ENCODE results near the gene TRPC4AP.

The TRPC4AP gene

GRCh38 chr20:35004051-35004725 is 88.4 kb downstream of the TRPC4AP start:
- no peak for ATAC-seq
- no peak for TF ChIP-seq TOX (CRISPR knock-in tag; IDR thresholded peaks at IDR 0.05; ENCODE audit: borderline replicate concordance)
- TF ChIP-seq ISL1 (CRISPR knock-in tag; IDR thresholded peaks at IDR 0.05): no peak
- TF ChIP-seq ARNTL (CRISPR knock-in tag; IDR thresholded peaks at IDR 0.05; ENCODE audit: borderline replicate concordance, low read depth): no peak

- ATAC-seq: no peak
Measured at GRCh38 chr20:35003211-35004031, 89.2 kb downstream of the TRPC4AP start.

GRCh38 chr20:35002426-35003210 is 90.0 kb downstream of the TRPC4AP start:
- no peak for TF ChIP-seq TSHZ2 (CRISPR knock-in tag; IDR thresholded peaks at IDR 0.05)
- TF ChIP-seq OSR1 (CRISPR knock-in tag; IDR thresholded peaks at IDR 0.05): no peak
- no peak for TF ChIP-seq ARNTL (CRISPR knock-in tag; IDR thresholded peaks at IDR 0.05; ENCODE audit: borderline replicate concordance, low read depth)
- no peak for TF ChIP-seq TOX (CRISPR knock-in tag; IDR thresholded peaks at IDR 0.05; ENCODE audit: borderline replicate concordance)
- no peak for TF ChIP-seq ZNF70 (CRISPR knock-in tag; IDR thresholded peaks at IDR 0.05)
- no peak for TF ChIP-seq CSDC2 (CRISPR knock-in tag; IDR thresholded peaks at IDR 0.05)
- no peak for TF ChIP-seq PATZ1 (CRISPR knock-in tag; IDR thresholded peaks at IDR 0.05; ENCODE audit: borderline replicate concordance)
- TF ChIP-seq RARB (CRISPR knock-in tag; IDR thresholded peaks at IDR 0.05): no peak
- no peak for TF ChIP-seq SNAI2 (CRISPR knock-in tag; IDR thresholded peaks at IDR 0.05)
- TF ChIP-seq ISL1 (CRISPR knock-in tag; IDR thresholded peaks at IDR 0.05): no peak
- TF ChIP-seq ZFP3 (CRISPR knock-in tag; IDR thresholded peaks at IDR 0.05): no peak
- ATAC-seq: no peak

More at GRCh38 chr20:35003211-35004031, 89.2 kb downstream of the TRPC4AP start:
- TF ChIP-seq TSHZ2 (CRISPR knock-in tag; IDR thresholded peaks at IDR 0.05) (no peak), BACH2 (CRISPR knock-in tag; IDR thresholded peaks at IDR 0.05; ENCODE audit: borderline replicate concordance) (no peak), POU6F1 (CRISPR knock-in tag; IDR thresholded peaks at IDR 0.05; ENCODE audit: borderline replicate concordance, low read depth) (no peak), TOX (CRISPR knock-in tag; IDR thresholded peaks at IDR 0.05; ENCODE audit: borderline replicate concordance) (no peak)
